Stimulated activated CD4-positive, alpha-beta T cell treated with anti-CD3 and anti-CD28 coated beads, Interleukin-12 subunit alpha, Interleukin-12 subunit beta, amount 100 ng/mL, for 48 hours (primary cell): ENCODE data around the gene ZCCHC24.

Source experiments
- DNase-seq, 3 donors: peaks; one replicate each; pipeline ENCODE4 v3.0.0-alpha.2; 2020; ENCODE audit warnings: low read depth in 2 of 3, low spot score in 1 of 3

ZCCHC24 gene

GRCh38 chr10:79400146-79401004 lies 45.0 kb downstream of the ZCCHC24 start:
- peak; percentile 34 to 60 (median 47) for DNase-seq

DNA sequence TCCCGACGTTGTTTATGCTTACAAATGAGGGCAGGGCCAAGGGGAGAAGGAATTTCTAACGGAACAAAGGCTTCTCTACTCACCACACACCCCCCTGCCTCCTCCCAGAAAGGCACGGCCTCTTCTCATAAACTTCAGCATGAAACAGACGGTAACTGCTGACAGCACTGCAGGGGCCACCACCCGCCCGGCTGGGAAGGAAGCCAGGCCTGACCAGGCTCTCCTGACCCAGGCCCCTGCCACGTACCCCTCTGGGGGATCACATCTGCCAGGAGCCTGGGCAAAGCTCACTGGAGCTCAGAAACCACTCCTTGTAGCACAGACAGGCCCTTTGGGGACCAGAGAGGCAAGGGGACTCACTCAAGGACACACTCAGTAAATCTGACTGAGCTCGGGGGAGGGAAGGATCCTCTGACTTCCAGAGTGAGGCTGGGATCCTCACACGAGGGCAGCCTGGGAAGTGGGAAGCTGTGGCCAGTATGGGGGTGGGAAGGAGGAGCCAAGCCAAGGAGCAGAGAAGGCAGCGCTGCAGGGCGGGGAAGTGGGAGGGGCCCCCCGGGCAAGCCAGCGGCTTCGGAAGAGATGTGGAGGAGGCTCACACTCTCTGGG lies 46.1 kb downstream of the ZCCHC24 start:
- DNase-seq: no peak

- DNase-seq: no peak
Observed at GRCh38 chr10:79398642-79399041, 46.8 kb downstream of the ZCCHC24 start.

- no peak for DNase-seq
Observed at GRCh38 chr10:79397575-79398303, 47.7 kb downstream of the ZCCHC24 start.

DNA sequence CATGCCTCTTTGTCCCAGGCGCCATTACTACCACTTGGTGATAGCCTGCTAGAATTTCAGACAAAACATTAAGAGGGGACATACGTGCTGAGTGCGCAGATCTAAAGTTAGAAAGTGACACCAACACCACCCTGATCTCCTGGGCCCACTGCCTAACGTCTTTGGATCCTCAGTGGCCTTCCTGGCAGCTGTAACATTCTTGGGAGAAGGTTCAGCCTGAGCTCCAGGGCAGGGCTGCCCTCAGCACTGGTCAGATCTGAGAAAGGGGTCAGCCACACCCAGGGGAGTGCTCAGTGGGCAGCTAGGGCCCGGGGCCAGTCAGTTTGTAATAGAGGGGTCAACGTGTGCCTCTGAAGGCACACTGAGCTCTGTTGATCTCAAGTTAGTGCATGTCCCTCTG lies 48.4 kb downstream of the ZCCHC24 start:
- no peak for DNase-seq

DNA sequence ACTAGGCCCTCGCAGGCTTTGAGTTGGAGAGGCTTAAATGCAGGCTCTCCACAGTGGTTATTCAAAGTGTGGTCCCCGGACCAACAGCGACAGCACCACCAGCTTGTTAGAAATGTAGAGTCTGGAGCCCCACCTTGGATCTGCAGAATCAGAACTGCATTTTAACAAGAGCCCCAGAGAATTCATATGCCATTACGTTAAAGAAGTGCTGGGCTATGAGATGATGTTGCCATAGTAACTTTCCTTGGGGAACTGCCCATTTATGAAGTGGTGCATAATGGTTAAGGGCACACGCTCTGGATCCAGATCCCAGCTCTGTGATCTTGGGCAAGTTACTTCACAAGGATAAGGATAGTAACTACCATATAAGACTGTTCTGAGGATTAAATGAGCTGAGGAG lies 48.9 kb downstream of the ZCCHC24 start:
- DNase-seq: no peak

DNA sequence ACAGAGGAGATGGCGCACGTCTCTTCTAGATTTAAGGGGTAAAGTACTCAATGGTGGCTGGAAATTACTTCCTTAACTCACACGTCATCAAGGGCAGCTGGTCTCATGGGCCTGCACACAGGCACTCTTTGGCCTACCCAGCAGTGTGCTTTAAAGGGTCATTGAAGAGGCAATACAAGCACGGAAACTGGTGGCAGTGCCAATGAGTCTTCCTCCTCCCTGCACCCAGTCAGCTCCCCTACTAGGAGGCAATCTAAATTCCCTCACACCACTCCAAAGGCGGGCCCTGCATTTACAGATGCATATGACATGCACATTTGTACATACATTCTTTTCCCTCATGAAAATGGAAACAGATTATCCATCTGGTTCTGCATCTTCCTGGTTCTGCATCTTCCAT lies 50.8 kb downstream of the ZCCHC24 start:
- DNase-seq: no peak

DNA sequence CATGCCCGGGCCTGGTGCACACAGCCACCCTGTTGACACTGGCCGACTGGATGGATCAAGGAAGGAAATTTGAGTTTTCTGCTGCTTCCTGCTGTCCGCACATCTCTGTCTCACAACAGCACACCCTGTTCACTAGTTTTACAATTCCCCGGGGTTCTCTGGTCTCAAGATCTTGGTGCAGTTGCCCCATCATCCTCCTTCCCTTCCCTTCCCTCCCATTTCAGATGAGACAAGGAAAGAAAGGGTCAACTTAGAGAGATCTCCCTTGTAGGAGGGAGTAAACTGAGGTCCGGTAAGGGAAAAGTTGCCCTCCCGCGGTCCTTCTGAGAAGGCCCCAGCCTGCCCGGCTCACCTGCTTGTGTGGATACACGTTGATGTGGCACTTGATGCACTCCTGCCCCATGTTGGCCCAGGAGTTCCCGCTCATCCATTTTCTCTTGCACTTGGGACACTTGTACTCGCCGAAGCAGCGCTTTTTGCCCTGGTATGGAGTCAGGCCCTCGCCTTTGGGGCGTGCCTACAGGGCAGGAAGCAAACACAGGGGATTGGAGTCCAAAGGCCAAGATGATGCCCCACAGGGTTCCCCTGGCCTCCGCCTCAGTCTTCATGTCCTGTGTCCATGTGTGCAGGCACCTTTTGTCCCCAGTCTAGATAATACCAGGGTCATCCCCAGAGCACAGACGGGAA lies 51.4 kb downstream of the ZCCHC24 start:
- DNase-seq: no peak

DNA sequence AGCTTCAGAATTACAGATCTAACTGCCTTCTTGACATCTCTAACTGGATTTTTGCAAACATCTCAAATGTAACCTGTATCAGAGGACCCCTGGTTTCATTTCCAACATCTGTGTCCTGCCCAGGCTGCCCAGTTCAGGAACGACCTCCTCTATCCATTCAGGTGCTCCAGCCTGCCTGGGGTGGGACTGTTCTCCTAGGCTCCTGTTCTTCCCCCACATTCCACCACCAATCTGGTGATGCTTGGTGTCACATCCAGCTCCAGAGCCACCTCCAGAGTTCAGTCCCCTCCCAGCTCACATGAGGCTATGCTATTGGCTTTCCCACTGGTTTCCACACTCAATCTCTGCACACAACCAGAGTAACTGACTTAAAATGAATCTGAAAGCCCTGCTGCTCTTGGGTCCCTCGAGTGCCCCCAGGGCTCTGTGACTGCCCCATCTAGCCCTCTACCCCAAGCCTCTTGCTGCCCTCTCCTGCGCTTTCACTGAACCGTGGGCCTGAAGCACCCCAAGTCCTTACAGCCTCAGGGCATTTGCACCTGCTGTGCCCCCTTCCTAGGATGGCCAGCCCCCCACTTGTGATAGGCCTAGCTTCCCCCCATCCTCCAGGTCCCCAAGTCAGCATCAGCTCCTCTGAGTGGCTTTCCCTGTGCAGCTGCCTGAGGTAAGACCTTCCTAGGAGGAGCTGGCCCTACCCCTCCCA lies 52.1 kb downstream of the ZCCHC24 start:
- no peak for DNase-seq

- DNase-seq: no peak
Observed at GRCh38 chr10:79392506-79393176, 52.8 kb downstream of the ZCCHC24 start.

GRCh38 chr10:79392020-79392398 lies 53.4 kb downstream of the ZCCHC24 start:
- no peak for DNase-seq

GRCh38 chr10:79391231-79392019 lies 54.0 kb downstream of the ZCCHC24 start:
- DNase-seq: no peak

GRCh38 chr10:79390551-79391229 lies 54.7 kb downstream of the ZCCHC24 start:
- no peak for DNase-seq

GRCh38 chr10:79390057-79390456 lies 55.4 kb downstream of the ZCCHC24 start:
- no peak for DNase-seq

DNA sequence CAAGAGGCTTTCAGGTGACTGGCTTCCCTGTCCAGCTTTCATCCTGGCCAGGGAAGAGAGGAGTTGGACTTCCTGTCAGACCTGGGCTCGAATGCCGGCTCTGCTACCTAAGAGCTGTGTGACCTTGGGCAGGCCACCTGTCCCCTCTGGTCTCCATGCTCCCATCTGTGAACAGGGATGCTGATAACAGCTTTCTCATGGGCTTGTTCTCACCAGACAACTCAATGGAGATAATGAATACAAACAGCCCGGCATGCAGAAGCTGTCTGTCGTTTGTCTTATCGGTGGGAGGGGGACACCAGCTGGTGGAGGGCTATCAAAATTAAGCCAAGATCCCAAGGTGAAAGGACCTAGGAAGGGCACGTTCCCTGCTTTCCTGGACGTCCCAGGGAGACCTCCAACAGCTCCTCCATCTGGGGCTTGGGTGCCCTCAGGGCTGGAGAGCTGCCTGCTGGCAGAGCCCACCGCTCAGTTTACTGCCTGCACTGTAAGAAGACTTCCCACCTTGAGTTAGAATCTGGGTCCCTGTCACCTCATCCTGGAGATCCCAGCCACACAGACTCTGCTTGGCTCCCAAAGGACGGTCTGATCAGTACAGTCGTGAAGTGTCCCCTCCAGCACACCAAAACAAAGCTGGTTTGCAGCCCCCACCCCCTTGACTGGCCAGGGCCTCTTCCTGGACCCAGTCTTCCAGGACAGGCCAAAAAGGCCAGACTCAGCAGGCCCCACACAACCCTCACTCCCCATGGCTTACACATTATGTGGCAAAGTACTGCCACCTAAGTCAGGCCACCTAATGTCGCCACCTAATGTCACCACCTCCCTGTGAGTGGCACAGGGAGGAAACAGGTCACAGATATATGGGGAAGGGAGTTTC lies 57.2 kb downstream of the ZCCHC24 start:
- no peak for DNase-seq

DNA sequence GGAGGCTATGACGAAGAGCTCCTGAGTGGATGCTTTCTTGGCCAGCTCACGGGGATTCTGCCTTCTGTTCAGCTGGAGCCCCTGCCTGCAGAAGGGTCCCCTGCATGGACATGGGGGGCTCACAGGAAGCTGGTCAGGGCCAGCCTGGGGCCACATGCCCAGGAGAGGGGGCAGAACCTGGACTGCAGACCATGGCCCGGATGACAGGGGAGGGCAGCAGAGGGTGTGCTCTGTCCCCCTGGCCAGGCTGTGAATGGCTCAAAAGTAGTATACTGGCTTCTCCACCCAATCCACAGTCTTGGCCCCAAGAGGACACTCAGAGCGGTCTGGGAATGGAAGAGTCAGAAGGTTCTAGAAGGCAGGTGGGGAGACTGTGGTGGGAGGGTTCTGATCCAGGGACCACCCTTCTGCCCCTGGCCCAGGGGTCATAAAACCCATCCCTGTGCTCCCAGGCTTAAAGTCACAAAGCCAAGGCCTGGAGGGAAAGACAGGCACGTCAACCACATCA lies 57.9 kb downstream of the ZCCHC24 start:
- DNase-seq: no peak

DNA sequence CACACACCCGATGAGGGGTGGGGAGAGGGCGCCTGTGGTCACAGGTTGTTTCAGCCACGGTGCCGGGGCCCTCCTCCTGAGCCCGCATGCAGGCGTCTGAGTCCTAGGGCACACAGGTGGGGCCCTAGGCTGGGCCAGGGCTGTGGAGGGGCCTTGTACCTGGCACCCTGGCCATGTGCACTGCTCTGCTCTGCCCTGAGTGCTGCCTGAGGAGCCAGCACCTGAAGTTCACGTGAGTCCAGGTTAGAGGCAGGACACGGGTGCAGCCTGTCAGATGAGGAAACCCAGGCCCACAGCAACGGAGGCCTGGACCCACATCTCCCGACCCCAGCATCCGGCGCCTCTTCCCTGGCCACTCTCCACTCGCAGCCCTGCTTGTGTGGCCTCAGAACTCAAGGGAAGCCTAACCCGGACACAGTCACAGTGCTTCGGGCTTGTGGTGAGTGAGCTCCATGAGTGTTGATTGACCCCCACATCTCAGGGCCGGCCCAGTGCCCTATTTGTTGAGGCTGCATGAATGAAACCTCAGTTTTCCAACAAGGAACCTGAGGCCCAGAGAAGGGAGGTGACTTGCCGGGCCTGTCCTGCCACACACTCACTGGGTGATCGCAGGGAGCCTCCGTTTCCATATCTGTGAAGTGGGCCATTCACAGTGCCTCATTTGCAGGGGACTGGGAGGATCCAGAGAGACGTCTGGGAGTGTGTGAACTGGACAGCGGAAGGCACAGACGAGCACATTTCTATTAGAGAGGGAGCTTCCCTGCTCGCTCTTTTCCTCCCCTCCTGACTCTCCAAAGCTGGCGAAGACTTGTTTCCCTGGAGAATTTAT lies 58.6 kb downstream of the ZCCHC24 start:
- DNase-seq: no peak
